Upper lobe of left lung (tissue), 4 donors: ENCODE measurements around the gene ZNF764.

Source experiments
- POLR2AphosphoS5 ChIP-seq, 2 donors: sonication (generic); formaldehyde crosslinking; IDR thresholded peaks; one replicate each; pipeline ENCODE4 v1.5.1; 2017; ENCODE audit warnings: antibody characterized with exemption in 2 of 2
- TF ChIP-seq, protein P1 (sequence below), 6 experiments: fragments of 450-650 bp in 4 of 6; fragments of 200-600 bp in 2 of 6; sonication (generic) in 2 of 6; IDR thresholded peaks; one replicate each; pipeline ENCODE4 v1.5.1; 2016 to 2019; ENCODE audit warnings: antibody characterized with exemption in 6 of 6

DNA sequence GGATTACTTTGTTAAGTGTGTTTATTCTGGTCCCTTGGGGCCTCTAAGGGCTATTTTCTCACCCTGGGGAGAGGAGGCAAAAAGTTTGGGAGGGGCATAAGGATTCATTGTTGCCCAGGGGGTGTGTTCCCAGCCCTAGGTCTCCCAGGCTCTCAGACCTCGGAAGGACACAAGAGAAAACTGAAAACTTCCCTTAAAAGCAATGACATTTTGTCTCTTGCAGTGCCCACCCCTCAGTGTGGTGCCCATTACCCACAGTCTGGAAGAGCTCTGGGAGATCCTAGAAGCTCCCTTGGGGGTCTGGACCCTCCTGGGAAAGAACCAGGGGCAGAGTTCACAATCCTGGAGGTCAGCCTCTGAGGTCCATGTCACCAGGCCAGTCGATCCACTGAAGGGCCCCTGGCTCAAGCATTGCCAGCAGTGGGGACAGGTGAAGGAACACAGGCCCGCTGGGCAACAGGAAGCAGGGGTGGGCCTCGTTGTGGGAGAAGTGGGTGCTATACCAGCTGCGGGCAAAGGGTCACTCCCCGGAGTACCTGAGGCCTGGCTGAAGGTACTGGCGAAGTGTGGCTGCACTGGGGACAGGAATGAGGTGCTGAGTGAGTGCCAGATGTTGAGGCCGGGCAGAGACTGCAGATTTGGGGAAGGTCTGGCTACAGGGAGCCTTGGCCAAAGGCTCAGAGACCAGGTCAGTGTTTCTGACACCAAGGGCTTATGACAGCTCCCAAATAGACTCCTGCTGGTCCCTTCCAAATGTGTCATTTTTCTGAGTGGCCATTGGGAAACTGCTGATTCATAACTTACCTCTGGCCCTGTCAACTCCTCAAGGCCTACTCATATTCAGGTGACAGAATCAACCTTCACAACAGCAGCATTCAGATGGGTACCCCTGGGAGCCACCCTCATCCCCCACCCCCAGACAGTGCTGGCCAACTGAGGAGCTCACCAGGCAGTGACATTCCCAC, 18.9 kb downstream of the ZNF764 start:
- TF ChIP-seq, protein P1, sequence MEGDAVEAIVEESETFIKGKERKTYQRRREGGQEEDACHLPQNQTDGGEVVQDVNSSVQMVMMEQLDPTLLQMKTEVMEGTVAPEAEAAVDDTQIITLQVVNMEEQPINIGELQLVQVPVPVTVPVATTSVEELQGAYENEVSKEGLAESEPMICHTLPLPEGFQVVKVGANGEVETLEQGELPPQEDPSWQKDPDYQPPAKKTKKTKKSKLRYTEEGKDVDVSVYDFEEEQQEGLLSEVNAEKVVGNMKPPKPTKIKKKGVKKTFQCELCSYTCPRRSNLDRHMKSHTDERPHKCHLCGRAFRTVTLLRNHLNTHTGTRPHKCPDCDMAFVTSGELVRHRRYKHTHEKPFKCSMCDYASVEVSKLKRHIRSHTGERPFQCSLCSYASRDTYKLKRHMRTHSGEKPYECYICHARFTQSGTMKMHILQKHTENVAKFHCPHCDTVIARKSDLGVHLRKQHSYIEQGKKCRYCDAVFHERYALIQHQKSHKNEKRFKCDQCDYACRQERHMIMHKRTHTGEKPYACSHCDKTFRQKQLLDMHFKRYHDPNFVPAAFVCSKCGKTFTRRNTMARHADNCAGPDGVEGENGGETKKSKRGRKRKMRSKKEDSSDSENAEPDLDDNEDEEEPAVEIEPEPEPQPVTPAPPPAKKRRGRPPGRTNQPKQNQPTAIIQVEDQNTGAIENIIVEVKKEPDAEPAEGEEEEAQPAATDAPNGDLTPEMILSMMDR (IDR thresholded peaks at IDR 0.05): no peak
- no peak for TF ChIP-seq POLR2AphosphoS5 (IDR thresholded peaks at IDR 0.05)
